Smooth muscle cell (in vitro differentiated cells): ENCODE measurements around the gene CDH22. TPM values are rescaled to one million over a fixed set of nuclear protein-coding genes. Genes with fewer than 3 reads are reported as not detected.

Experiments
- DNase-seq: peaks from one replicate; lab custom pipeline; 2025; ENCODE audit not compliant: unreplicated experiment; lab: John Stamatoyannopoulos, UW
- H2AFZ ChIP-seq: fragments of 200-600 bp; sonication (generic); 2 replicates; pipeline ENCODE4 v1.6.0; 2016; ENCODE audit warnings: antibody characterized with exemption, low read depth, mild to moderate bottlenecking
- H3F3A ChIP-seq: fragments of 200-600 bp; sonication (generic); 2 replicates; pipeline ENCODE4 v1.6.0; 2017; ENCODE audit warnings: antibody characterized with exemption, low read depth
- H3K27ac ChIP-seq: fragments of 200-600 bp; sonication (generic); 2 replicates; pipeline ENCODE4 v1.5.1; 2016; ENCODE audit warnings: low read depth, mild to moderate bottlenecking
- H3K27me3 ChIP-seq: fragments of 200-600 bp; sonication (generic); 2 replicates; pipeline ENCODE4 v1.6.1; 2016; ENCODE audit warnings: low read depth, mild to moderate bottlenecking
- H3K36me3 ChIP-seq: fragments of 200-600 bp; sonication (generic); 2 replicates; pipeline ENCODE4 v1.5.1; 2016; ENCODE audit warnings: low read depth
- H3K4me1 ChIP-seq: fragments of 200-600 bp; sonication (generic); 2 replicates; pipeline ENCODE4 v1.5.1; 2016; ENCODE audit warnings: low read depth
- H3K4me2 ChIP-seq: fragments of 200-600 bp; sonication (generic); 2 replicates; pipeline ENCODE4 v1.6.0; 2016; ENCODE audit warnings: mild to moderate bottlenecking
- H3K4me3 ChIP-seq: fragments of 200-600 bp; sonication (generic); 2 replicates; pipeline ENCODE4 v1.5.1; 2016; ENCODE audit warnings: mild to moderate bottlenecking
- H3K79me2 ChIP-seq: fragments of 200-600 bp; sonication (generic); 2 replicates; pipeline ENCODE4 v1.6.0; 2016; ENCODE audit warnings: low read depth, mild to moderate bottlenecking
- H3K9ac ChIP-seq: fragments of 200-600 bp; sonication (generic); 2 replicates; pipeline ENCODE4 v1.6.0; 2016; ENCODE audit warnings: low read depth
- H3K9me3 ChIP-seq: fragments of 200-600 bp; sonication (generic); replicated peaks from 2 replicates; pipeline ENCODE4 v1.5.1; 2016; ENCODE audit warnings: low read depth
- H4K20me1 ChIP-seq: fragments of 200-600 bp; sonication (generic); 2 replicates; pipeline ENCODE4 v1.6.0; 2016; ENCODE audit warnings: low read depth
- CTCF ChIP-seq: fragments of 200-600 bp; sonication (generic); IDR thresholded peaks from 2 replicates; pipeline ENCODE4 v1.5.1; 2017; ENCODE audit warnings: borderline replicate concordance, mild to moderate bottlenecking, antibody characterized with exemption; ENCODE audit not compliant: insufficient read depth, poor library complexity, severe bottlenecking
- WGBS: methylation state at CpG from one replicate; pipeline ENCODE4 v1.1.7; 2016; ENCODE audit warnings: low lambda C conversion rate; 5-methylcytosine and 5-hydroxymethylcytosine counted together
- polyA plus RNA-seq: library from polyadenylated mRNA; unstranded; fragments of >200 nt; fragmentation: Nextera tagmentation; extraction: Ambion mirVana; gene quantifications from 2 replicates; pipeline ENCODE4 v1.2.1, GENCODE V29; 2016
- total RNA-seq: library from RNA; depleted of rRNA; stranded (reverse); fragments of >200 nt; gene quantifications from 2 replicates; pipeline ENCODE4 v1.2.3, GENCODE V29; 2014

Gene CDH22
- total and polyA plus RNA-seq, 2 experiments from 2014 or later: not detected

- 87% methylated on average over 8 of the region's 8 CpGs for WGBS
- DNase-seq: no peak
- Histone ChIP-seq H3K79me2 (no peaks in the 10 kb centered on the region), H3K4me2 (no peak overlapping the region), H3K36me3 (no peaks in the 10 kb centered on the region), H3K27me3 (peaks cover 44% of the 10 kb centered on the region), H3K9ac (no peak overlapping the region), H2AFZ (no peak overlapping the region), H3K9me3 (no peaks in the 10 kb centered on the region), H4K20me1 (peaks cover 9% of the 10 kb centered on the region), H3F3A (peaks cover 11% of the 10 kb centered on the region), H3K4me1 (peaks cover 19% of the 10 kb centered on the region), H3K27ac (no peak overlapping the region), H3K4me3 (no peak overlapping the region)
- no peak for TF ChIP-seq CTCF
Measured at GRCh38 chr20:46344488-46345162, 36.3 kb upstream of the CDH22 start.

GRCh38 chr20:46343975-46344357 lies 35.7 kb upstream of the CDH22 start:
- no peak for TF ChIP-seq CTCF
- Histone ChIP-seq H3K4me1 (peaks cover 13% of the 10 kb centered on the region), H4K20me1 (peaks cover 2% of the 10 kb centered on the region), H3K9me3 (no peaks in the 10 kb centered on the region), H2AFZ (no peak overlapping the region), H3K9ac (no peak overlapping the region), H3K36me3 (no peaks in the 10 kb centered on the region), H3K4me3 (no peak overlapping the region), H3K27me3 (peaks cover 48% of the 10 kb centered on the region), H3K79me2 (no peaks in the 10 kb centered on the region), H3K27ac (no peak overlapping the region), H3K4me2 (no peak overlapping the region), H3F3A (peaks cover 4% of the 10 kb centered on the region)
- no peak for DNase-seq
- WGBS: 85% methylated on average over 2 of the region's 2 CpGs

- H3K4me3 ChIP-seq: no peak overlapping the region
- no peaks in the 10 kb centered on the region for H3K9me3 ChIP-seq
- H3K36me3 ChIP-seq: no peaks in the 10 kb centered on the region
- no peaks in the 10 kb centered on the region for H3F3A ChIP-seq
- H2AFZ ChIP-seq: no peak overlapping the region
- H4K20me1 ChIP-seq: no peaks in the 10 kb centered on the region
- H3K27me3 ChIP-seq: peaks cover 53% of the 10 kb centered on the region
- no peak for DNase-seq
- H3K79me2 ChIP-seq: no peaks in the 10 kb centered on the region
- no peak overlapping the region for H3K4me2 ChIP-seq
- 48% methylated on average over 16 of the region's 17 CpGs for WGBS
- no peak overlapping the region for H3K27ac ChIP-seq
- no peak for TF ChIP-seq CTCF
- no peak overlapping the region for H3K9ac ChIP-seq
- peaks cover 7% of the 10 kb centered on the region for H3K4me1 ChIP-seq
Measured at GRCh38 chr20:46343348-46343974, 35.2 kb upstream of the CDH22 start.
